ENCODE results near the gene PTPRO. TPM values are rescaled to one million over a fixed set of nuclear protein-coding genes. Genes with fewer than 3 reads are reported as not detected.
"Not testable (repeated sequence)": the region's sequence is repeated elsewhere in the genome, so short reads cannot be mapped to it uniquely, and the experiment has no call there.

The PTPRO gene
- polyA plus RNA-seq, 12 donors, result 0.76 to 12.0 (median 1.5) TPM; not detected in 1

DNA sequence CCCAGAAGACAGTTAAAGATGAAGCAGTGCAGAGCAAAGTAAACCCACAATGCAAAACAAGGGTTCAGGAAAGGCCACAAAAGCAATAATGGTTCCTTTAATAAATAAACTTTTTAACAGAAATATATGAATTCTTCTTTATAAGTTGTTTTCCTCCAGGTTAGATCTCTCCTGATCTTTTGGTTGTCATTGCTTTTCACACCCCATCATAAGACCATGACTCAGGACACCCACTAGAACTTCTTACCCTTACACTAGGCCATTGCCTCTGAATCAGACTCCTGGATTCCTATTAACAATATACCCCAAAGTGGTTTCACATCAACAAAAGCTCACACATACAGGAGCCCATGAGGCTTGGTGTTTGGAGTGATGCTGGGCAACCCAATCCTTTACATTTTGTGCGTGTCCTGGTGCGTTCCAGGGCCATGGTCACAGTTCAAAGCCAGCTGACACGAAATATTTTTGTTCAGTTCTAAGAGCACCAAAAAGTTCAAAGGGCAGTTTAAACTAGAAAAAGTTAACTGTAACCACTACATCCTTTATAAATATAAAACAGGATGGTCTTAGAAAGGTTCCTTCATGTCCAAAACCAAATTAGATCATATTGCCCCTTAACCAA lies 279.9 kb downstream of the PTPRO start:
- no peak for DNase-seq

- DNase-seq, result peak; percentile 25
These were observed 281.3 kb downstream of the PTPRO start for GRCh38 chr12:15603474-15604085.

DNA sequence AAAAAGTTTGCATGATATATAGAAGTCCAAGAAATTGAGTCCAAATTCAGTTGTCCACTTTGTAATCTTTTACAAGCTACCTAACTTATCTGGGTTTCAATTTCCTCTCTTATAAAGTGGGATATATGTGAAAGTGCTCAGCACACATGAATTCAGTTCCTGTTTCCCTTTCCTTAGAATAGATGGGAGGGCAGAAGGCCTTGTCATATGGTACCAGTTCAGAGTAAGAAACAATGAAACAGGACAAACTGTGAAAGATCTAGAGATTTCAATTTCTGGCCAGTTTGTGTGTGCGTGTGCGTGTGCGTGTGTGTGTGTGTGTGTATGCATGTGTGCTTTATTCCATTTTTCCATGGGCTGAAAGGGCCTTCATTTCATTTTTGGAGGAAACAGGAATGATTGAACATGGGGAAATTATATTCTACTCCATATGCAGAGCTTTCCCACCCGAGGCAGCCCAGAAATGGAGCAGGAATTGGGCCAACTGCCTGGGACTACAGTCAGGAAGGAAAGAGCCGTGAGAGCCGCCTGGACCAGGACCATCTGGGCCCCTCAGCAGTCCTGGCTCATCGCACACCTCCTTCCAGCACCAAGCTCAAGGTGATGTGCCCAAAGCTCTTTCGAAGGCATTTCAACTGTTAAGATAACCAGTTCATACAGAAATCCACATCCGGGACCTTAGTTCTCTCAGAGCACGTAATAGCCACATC lies 283.7 kb downstream of the PTPRO start:
- no peak for DNase-seq

- DNase-seq, result no peak
These were observed 286.1 kb downstream of the PTPRO start for GRCh38 chr12:15608406-15608805.

- DNase-seq, result no peak
These were observed 286.6 kb downstream of the PTPRO start for GRCh38 chr12:15608941-15609340.

DNA sequence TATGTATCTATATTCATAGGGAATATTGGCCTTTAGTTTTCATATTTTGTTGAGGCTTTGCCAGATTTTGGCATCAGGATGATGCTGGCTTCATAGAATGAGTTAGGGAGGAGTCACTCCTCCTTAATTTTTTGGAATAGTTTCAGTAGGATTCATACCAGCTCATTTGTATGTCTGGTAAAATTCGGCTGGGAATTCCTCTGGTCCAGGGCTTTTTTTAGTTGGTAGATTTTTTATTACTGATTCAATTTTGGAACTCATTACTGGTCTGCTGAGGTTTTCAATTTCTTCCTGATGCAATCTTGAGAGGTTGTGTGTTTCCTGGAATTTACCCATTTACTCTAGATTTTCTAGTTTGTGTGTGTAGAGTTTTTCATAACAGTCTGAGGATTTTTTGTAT lies 291.7 kb downstream of the PTPRO start:
- no peak for DNase-seq

DNA sequence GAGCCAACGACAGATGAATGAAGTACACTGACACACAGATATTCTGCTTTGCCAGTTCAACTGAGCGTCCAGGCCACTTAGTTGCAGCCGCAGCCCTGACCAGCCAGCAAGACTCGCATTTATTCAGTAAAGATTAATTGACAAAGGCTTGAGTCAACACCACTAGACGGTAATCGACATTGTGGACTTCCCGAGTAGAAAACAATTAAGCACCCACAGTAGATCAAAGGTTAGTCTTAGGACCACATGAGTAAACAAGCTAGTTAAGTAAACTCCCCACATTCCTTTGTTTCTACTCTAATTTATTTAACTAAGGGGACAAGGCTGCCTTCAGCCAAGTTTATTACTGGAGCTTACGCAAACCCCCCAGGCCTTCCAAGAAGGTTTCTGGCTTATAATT lies 294.2 kb downstream of the PTPRO start:
- DNase-seq, result not testable (repeated sequence)

GRCh38 chr12:15620741-15621539 lies 298.6 kb downstream of the PTPRO start:
- no peak for DNase-seq

- DNase-seq, result no peak
These were observed 302.8 kb downstream of the PTPRO start for GRCh38 chr12:15625075-15625474.

DNA sequence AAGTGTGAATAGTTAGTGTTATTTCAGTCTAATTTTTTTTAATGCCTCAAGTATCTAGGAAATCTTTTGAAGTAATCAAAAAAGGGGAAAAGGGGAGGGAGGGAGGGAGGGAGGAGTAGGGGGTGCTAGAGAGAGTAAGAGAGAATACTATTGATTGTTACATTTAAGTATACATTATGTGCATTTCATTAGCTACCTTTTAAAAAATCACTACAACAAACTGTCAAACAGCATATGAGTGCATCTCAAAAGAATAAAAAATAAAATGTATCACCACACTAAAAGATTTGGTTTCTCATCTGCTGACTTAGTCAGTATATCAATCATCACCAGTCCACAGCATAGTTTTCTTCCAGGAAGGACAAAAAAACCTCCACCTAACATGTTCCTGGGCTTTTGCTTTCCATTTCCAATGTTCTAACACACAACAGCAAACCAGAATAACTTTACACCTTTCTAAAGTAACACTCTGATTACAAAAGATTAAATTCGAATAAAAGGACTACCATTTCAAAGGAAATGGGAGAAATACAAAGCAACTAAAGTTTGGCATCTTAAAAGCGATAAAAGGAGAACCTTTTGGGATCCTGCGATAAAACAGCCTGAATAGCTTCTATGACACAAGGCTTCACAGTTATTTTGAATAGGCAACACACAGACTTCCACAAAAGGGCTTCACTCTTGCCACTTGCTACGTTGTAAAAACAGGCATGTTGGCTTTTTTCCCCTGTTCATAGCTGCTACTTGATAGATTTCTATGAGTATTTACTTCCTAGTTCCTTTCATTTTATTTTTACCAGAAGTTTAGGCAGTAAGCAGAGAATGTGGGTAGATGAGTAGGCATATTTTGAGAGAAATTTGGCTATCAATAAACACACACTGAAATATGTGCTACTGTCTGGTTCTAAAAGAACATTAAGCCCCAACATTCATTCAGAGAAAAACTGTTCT lies 306.0 kb downstream of the PTPRO start:
- no peak for DNase-seq

DNA sequence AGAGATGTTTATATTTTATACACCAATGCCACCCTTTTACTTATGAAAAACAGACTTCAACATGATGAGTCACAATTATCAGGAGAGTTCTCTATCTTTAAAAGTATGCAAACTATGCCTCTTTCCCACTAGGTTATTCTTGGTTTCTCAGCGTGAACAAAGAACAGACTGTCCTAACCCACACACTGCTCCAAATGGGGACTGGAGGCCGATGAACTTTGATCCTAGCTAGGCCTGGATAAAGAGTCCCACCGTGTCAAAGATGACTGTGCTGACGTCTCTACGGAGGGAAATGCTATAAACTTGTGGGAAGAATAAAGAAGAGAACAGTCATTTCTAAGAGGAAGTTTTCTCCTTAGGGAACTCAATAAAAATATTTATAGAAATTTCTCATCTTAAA lies 306.8 kb downstream of the PTPRO start:
- peak; percentile 48 for DNase-seq

DNA sequence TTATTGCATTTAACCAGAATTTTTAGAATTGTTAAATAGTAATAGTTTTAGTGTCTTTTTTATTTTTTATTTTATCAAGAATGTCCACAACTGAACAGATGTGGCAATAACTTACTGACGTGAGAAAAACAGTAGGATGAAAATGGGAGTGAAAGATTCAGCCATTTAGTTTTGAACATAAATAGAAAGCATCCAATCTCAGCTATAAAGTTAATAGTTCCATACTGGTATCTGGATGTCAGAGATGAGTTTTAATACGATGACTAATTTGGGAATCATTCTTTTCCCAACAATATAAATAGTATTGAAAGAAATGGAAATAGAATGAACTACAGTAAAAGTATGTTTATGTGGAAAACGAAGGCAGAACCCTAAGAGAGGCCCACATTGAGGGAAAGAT lies 307.5 kb downstream of the PTPRO start:
- DNase-seq, result no peak

DNA sequence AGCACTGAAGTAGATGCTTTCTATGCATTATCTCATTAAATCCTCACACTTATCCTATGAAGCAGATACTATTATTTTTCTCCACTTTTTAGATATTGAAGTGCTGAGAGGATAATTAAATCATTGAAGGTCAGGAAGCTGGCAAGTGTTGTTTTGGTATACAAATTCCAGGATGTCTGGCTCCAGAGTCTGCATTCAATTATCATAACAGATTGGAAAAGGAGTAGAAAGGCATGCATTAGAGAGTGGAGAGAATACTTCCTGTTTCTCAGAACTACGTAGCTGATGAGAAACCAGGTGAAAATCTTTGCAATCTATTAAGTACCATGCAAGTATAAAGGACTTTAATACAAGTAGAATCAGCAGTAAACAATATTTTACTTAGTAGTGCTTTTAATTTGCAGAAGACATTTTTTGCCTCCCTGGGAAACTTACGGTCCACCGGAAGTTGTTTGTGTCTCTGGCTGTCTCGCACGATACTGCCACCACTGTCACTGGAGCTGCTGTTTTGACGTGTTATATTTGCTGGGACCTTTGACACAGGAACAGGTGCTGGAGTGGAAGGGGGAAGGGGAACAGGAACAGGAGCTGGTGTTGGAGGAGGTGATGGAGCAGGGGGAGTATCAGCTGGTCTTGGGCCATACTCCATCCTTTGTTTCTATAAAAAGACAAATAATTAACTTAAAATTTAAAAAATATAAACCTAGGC lies 308.9 kb downstream of the PTPRO start:
- DNase-seq, result no peak

DNA sequence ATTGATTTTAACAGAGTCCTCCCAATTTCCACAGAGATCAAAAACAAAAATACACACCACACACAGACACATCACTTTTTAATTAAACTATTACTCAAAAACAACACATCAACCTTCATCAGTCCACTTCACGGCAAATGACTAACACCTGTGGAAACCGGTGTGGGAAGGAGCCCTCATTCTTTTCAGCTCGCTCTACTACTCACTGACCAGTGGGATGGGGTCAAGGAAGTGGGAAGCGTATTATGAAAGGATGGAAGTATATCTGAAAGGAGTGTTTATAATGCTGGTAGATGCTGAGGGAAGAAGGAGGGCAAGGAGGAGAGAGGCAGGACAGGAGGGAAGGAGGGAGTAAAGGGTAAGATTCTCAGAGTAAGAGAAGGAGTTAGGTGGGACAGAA lies 310.4 kb downstream of the PTPRO start:
- no peak for DNase-seq

GRCh38 chr12:15633201-15633600 lies 310.9 kb downstream of the PTPRO start:
- no peak for DNase-seq

- no peak for DNase-seq
These were observed 311.8 kb downstream of the PTPRO start for GRCh38 chr12:15634010-15634683.

GRCh38 chr12:15636060-15636890 lies 314.0 kb downstream of the PTPRO start:
- DNase-seq, result no peak

DNA sequence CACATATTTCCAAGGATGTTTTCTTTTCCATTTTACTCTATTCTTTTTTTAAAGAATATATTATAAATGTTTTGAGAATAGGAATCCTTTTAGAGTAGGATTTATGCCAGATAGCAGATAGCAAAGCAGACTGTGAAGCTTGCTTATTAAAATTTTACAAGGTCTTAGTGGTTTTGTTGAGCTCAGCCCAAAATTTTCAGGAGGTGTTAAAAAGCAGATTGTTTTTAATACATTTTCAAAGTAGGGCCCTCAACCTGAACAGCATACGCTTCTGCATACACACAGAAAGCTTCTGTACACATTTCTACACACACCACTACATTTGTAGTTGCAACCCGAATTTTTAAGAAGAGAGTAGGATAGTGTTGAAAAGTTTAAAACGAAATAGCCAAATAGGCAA lies 315.9 kb downstream of the PTPRO start:
- no peak for DNase-seq

DNA sequence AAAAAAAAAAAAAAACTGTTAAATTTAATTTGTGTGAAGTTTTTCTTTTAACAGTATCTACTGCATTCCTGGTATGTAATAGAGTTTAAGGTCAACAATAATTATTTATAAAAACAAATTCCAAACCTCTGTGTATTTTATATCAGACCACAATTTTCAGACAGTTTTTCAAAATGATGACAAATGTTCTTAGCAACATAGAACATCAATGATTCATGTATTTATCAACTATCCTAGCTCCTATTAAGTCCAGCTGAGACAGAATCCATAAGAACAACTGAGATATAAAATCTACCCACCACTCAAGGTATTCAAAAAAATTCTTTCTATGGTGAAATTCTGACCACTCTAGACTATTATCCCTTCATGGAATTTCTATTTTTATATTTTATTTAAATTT lies 322.4 kb downstream of the PTPRO start:
- no peak for DNase-seq

Measured in muscle of arm (tissue), 12 donors.